HCEC 1CT (cell line): Measurements from ENCODE around the gene ST8SIA3.
"Not testable (repeated sequence)": the region's sequence is repeated elsewhere in the genome, so short reads cannot be mapped to it uniquely, and the experiment has no call there.

Experiments
- DNase-seq: peaks from one replicate; pipeline ENCODE4 v3.0.0-alpha.2; 2017

ST8SIA3 gene

GRCh38 chr18:57372444-57372843 is 20.1 kb downstream of the ST8SIA3 start:
- DNase-seq = no peak

- no peak for DNase-seq
Measured at GRCh38 chr18:57373017-57373416, 20.7 kb downstream of the ST8SIA3 start.

GRCh38 chr18:57376503-57376902 is 24.1 kb downstream of the ST8SIA3 start:
- no peak for DNase-seq

- no peak for DNase-seq
Measured at GRCh38 chr18:57389271-57389670, 36.9 kb downstream of the ST8SIA3 start.

GRCh38 chr18:57390044-57390443 is 37.7 kb downstream of the ST8SIA3 start:
- no peak for DNase-seq

- DNase-seq = not testable (repeated sequence)
Measured at GRCh38 chr18:57394749-57395148, 42.4 kb downstream of the ST8SIA3 start.

- not testable (repeated sequence) for DNase-seq
Measured at GRCh38 chr18:57396831-57397230, 44.5 kb downstream of the ST8SIA3 start.

GRCh38 chr18:57397440-57398132 is 45.2 kb downstream of the ST8SIA3 start:
- peak; percentile 78 for DNase-seq

- no peak for DNase-seq
Measured at GRCh38 chr18:57404345-57404744, 52.0 kb downstream of the ST8SIA3 start.

GRCh38 chr18:57409650-57410049 is 57.3 kb downstream of the ST8SIA3 start:
- no peak for DNase-seq

- no peak for DNase-seq
Measured at GRCh38 chr18:57410749-57411148, 58.4 kb downstream of the ST8SIA3 start.

GRCh38 chr18:57416542-57416941 is 64.2 kb downstream of the ST8SIA3 start:
- DNase-seq = no peak
